Lower leg skin (tissue), 4 donors: ENCODE measurements around the gene SFMBT1. TPM values are rescaled to one million over a fixed set of nuclear protein-coding genes. Genes with fewer than 3 reads are reported as not detected.

Experiments used
- DNase-seq, 2 donors: peaks; one replicate each; pipeline ENCODE4 v3.0.0-alpha.2; 2019; ENCODE audit warnings: low spot score in 2 of 2
- H3K4me3 ChIP-seq: fragments of 200-600 bp; sonication (generic); 2 replicates; pipeline ENCODE4 v1.5.1; 2017; ENCODE audit warnings: mild to moderate bottlenecking, low read depth; ENCODE audit not compliant: poor library complexity, severe bottlenecking
- CTCF ChIP-seq, 3 donors: fragments of 450-650 bp; IDR thresholded peaks; one replicate each; pipeline ENCODE4 v1.5.1; 2016; ENCODE audit warnings: antibody characterized with exemption in 3 of 3, mild to moderate bottlenecking in 3 of 3, moderate library complexity in 2 of 3
- POLR2A ChIP-seq, 2 donors: fragments of 450-650 bp; IDR thresholded peaks; one replicate each; pipeline ENCODE4 v1.6.1; 2016 to 2017; ENCODE audit warnings: antibody characterized with exemption in 2 of 2, mild to moderate bottlenecking in 1 of 2, moderate library complexity in 1 of 2
- WGBS, 2 donors: methylation state at CpG; one replicate each; pipeline ENCODE4 v1.1.5; 2018; 5-methylcytosine and 5-hydroxymethylcytosine counted together
- intact Hi-C: fragments of 100-400 bp; cut with DNase I; formaldehyde crosslinking; loops from one replicate; pipeline ENCODE4 v1.15.0; 2023; ENCODE audit warnings: low total_unique reads
- total RNA-seq, 4 donors: library from RNA; depleted of rRNA; stranded (reverse); fragments of >200 nt; gene quantifications; one replicate each; pipeline ENCODE4 v1.1.0, GENCODE V29; 2016

SFMBT1 gene
- total RNA-seq, 4 donors from 2014 or later = 9.5 to 24.3 (median 14.4) TPM

GRCh38 chr3:52859686-52860423 is 186.0 kb downstream of the SFMBT1 start:
- TF ChIP-seq CTCF (IDR thresholded peaks at IDR 0.05) (no peak), POLR2A (IDR thresholded peaks at IDR 0.05) (no peak)
- DNase-seq = no peak
- H3K4me3 ChIP-seq = no peak overlapping the region
- WGBS, 2 donors = 90 to 94% methylated on average over 8 of the region's 8 CpGs
- intact Hi-C loops = loop anchor here (10.0 kb wide), 1 partner anchor 215 kb away; no protein-coding TSS in a partner anchor

- intact Hi-C loops = loop anchor here (10.0 kb wide), 1 partner anchor 217 kb away; no protein-coding TSS in a partner anchor
- no peak for DNase-seq
- TF ChIP-seq POLR2A (IDR thresholded peaks at IDR 0.05) = no peak
- TF ChIP-seq CTCF (IDR thresholded peaks at IDR 0.05) = no peak
- H3K4me3 ChIP-seq = no peak overlapping the region
- WGBS, 2 donors = 87 to 88% methylated on average over 5 of the region's 5 CpGs
Measured at GRCh38 chr3:52857864-52858263, 188.0 kb downstream of the SFMBT1 start.

- no peak for TF ChIP-seq POLR2A (IDR thresholded peaks at IDR 0.05)
- TF ChIP-seq CTCF (IDR thresholded peaks at IDR 0.05) = no peak
- intact Hi-C loops = loop anchor here (10.0 kb wide), 1 partner anchor 218 kb away; no protein-coding TSS in a partner anchor
- no peak for DNase-seq
- WGBS, 2 donors = 65 to 80% methylated on average over 3 of the region's 3 CpGs
- H3K4me3 ChIP-seq = no peak overlapping the region
Measured at GRCh38 chr3:52857133-52857532, 188.7 kb downstream of the SFMBT1 start.

- intact Hi-C loops = loop anchor here (10.0 kb wide), 1 partner anchor 218 kb away; no protein-coding TSS in a partner anchor
- 90 to 92% methylated on average over 5 of the region's 5 CpGs for WGBS, 2 donors
Measured at GRCh38 chr3:52856666-52857065, 189.2 kb downstream of the SFMBT1 start.

GRCh38 chr3:52854013-52854412 is 191.9 kb downstream of the SFMBT1 start:
- H3K4me3 ChIP-seq = no peak overlapping the region
- intact Hi-C loops = loop anchor here (10.0 kb wide), 1 partner anchor 221 kb away; no protein-coding TSS in a partner anchor
- WGBS, 2 donors = 96% methylated on average over 2 of the region's 2 CpGs
- TF ChIP-seq POLR2A (IDR thresholded peaks at IDR 0.05) = no peak
- no peak for TF ChIP-seq CTCF (IDR thresholded peaks at IDR 0.05)
- DNase-seq = no peak

More at GRCh38 chr3:52856666-52857065, 189.2 kb downstream of the SFMBT1 start:
- no peak overlapping the region for H3K4me3 ChIP-seq
- TF ChIP-seq POLR2A (IDR thresholded peaks at IDR 0.05) (no peak), CTCF (IDR thresholded peaks at IDR 0.05) (no peak)
- no peak for DNase-seq

Other genes with a start within 250 kb of the SFMBT1 start
- 1 to 10 TPM in 3 of 4 donors, under 1 TPM in 1; 0.38 to 3.6 (median 2.5) TPM for gene ITIH4, start 215.4 kb downstream of the SFMBT1 start, total RNA-seq
- 10 to 100 TPM in 1 of 4 donors, 1 to 10 TPM in 3; 5.5 to 13.1 (median 7.9) TPM for gene MUSTN1, start 211.1 kb downstream of the SFMBT1 start, total RNA-seq
- gene STIMATE, start 148.5 kb downstream of the SFMBT1 start, total RNA-seq = 10 to 100 TPM; 12.7 to 20.7 (median 16.1) TPM
- 10 to 100 TPM in 3 of 4 donors, 1 to 10 TPM in 1; 8.6 to 16.1 (median 15.5) TPM for gene RFT1, start 84.4 kb upstream of the SFMBT1 start, total RNA-seq
- 10 to 100 TPM; 27.2 to 35.8 (median 31.4) TPM for gene PRKCD, start 115.1 kb upstream of the SFMBT1 start, total RNA-seq
- gene TKT, start 209.9 kb upstream of the SFMBT1 start, total RNA-seq = 100 to 1,000 TPM in 3 of 4 donors, 10 to 100 TPM in 1; 98.1 to 195 (median 154) TPM